Body of pancreas (tissue), 4 donors: ENCODE measurements around the gene C21orf58. TPM values are rescaled to one million over a fixed set of nuclear protein-coding genes. Genes with fewer than 3 reads are reported as not detected.

Experiments used
- ATAC-seq: fragments of 150-250 bp; one replicate; pipeline ENCODE4 v1.9.1; 2016
- DNase-seq, 4 donors: peaks; one replicate each; pipeline ENCODE4 v3.0.0-alpha.2; 2019
- H3K27ac ChIP-seq, 4 donors: fragments of 200-600 bp; sonication (generic); 1 replicate in 3 of 4; 2 replicates in 1 of 4; pipeline versions ENCODE4 v1.5.1 to v1.6.1; 2016 to 2019; ENCODE audit warnings: mild to moderate bottlenecking in 1 of 4, mixed read lengths in 1 of 4, moderate library complexity in 1 of 4
- H3K27me3 ChIP-seq, 2 donors: fragments of 200-600 bp; sonication (generic); one replicate each; pipeline ENCODE4 v1.6.0; 2016; ENCODE audit warnings: mild to moderate bottlenecking in 1 of 2
- H3K36me3 ChIP-seq, 2 donors: fragments of 200-600 bp; sonication (generic); replicated peaks in 1 of 2; 2 replicates each; pipeline ENCODE4 v1.5.1; 2016; ENCODE audit warnings: low read depth in 2 of 2; ENCODE audit not compliant: insufficient read depth in 1 of 2
- H3K4me1 ChIP-seq: fragments of 200-600 bp; sonication (generic); one replicate; pipeline ENCODE4 v1.6.0; 2016
- H3K4me3 ChIP-seq, 2 donors: fragments of 200-600 bp; sonication (generic); 1 replicate in 1 of 2; 2 replicates in 1 of 2; pipeline ENCODE4 v1.5.1; 2016 to 2019
- H3K9me3 ChIP-seq, 3 donors: fragments of 200-600 bp; sonication (generic); 1 replicate in 2 of 3; 2 replicates in 1 of 3; pipeline ENCODE4 v1.5.1; 2016
- POLR2A ChIP-seq, 3 donors: fragments of 450-650 bp; IDR thresholded peaks; one replicate each; pipeline ENCODE4 v1.6.1; 2016; ENCODE audit warnings: antibody characterized with exemption in 3 of 3, mild to moderate bottlenecking in 2 of 3
- WGBS, 2 donors: methylation state at CpG; one replicate each; pipeline ENCODE4 v1.1.5; 2017; 5-methylcytosine and 5-hydroxymethylcytosine counted together
- intact Hi-C: fragments of 100-400 bp; cut with DNase I; formaldehyde crosslinking; loops from one replicate; pipeline ENCODE4 v1.15.1; 2023
- total RNA-seq, 2 donors: library from RNA; depleted of rRNA; stranded (reverse); fragments of >200 nt; gene quantifications; one replicate each; pipeline ENCODE4 v1.1.0, GENCODE V29; 2016
- TF ChIP-seq, protein P1 (sequence below), 7 experiments: fragments of 450-650 bp in 4 of 7; fragments of 200-600 bp in 3 of 7; sonication (generic) in 3 of 7; IDR thresholded peaks; one replicate each; pipeline ENCODE4 v1.5.1; 2016 to 2019; ENCODE audit warnings: antibody characterized with exemption in 7 of 7

C21orf58 gene
- total RNA-seq, 2 donors from 2014 or later: 1.6 TPM

GRCh38 chr21:46255758-46256337 lies 67.8 kb downstream of the C21orf58 start:
- intact Hi-C loops: no loop called here
- Histone ChIP-seq H3K27ac (no peak overlapping the region), H3K4me1 (no peaks in the 10 kb centered on the region), H3K36me3 (peaks cover 23 to 60% of the 10 kb centered on the region in 2 donors), H3K27me3 (no peaks in the 10 kb centered on the region), H3K9me3 (no peaks in the 10 kb centered on the region), H3K4me3 (no peak overlapping the region)
- DNase-seq (no peak), ATAC-seq (no peak)
- 94 to 95% methylated on average over 6 of the region's 6 CpGs for WGBS, 2 donors
- TF ChIP-seq, protein P1, sequence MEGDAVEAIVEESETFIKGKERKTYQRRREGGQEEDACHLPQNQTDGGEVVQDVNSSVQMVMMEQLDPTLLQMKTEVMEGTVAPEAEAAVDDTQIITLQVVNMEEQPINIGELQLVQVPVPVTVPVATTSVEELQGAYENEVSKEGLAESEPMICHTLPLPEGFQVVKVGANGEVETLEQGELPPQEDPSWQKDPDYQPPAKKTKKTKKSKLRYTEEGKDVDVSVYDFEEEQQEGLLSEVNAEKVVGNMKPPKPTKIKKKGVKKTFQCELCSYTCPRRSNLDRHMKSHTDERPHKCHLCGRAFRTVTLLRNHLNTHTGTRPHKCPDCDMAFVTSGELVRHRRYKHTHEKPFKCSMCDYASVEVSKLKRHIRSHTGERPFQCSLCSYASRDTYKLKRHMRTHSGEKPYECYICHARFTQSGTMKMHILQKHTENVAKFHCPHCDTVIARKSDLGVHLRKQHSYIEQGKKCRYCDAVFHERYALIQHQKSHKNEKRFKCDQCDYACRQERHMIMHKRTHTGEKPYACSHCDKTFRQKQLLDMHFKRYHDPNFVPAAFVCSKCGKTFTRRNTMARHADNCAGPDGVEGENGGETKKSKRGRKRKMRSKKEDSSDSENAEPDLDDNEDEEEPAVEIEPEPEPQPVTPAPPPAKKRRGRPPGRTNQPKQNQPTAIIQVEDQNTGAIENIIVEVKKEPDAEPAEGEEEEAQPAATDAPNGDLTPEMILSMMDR (IDR thresholded peaks at IDR 0.05): no peak
- no peak for TF ChIP-seq POLR2A (IDR thresholded peaks at IDR 0.05)

DNA sequence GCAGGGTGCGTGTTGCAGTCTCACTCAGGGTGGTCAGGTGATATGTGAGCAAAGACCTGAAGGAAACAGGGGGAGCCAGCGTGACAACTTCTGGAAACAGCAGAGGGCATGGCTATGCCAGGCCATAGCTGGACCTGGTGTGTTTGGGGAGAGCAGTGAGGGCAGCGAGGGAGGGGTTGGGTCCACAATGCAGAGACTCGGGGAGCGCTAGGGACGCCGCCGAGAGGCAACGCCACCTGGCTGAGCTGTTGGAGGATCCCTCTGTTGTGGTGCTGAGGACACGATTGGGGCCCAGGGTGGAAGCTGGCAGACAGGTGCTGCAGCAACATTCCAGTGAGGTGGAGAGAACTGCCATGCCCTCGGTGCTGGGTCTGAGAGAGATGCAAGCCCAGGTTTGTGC lies 68.5 kb downstream of the C21orf58 start:
- no peak for DNase-seq
- Histone ChIP-seq H3K27ac (no peak overlapping the region), H3K9me3 (no peaks in the 10 kb centered on the region), H3K36me3 (peaks cover 17 to 61% of the 10 kb centered on the region in 2 donors), H3K4me1 (no peaks in the 10 kb centered on the region), H3K27me3 (no peaks in the 10 kb centered on the region), H3K4me3 (no peak overlapping the region)
- ATAC-seq: no peak
- TF ChIP-seq, protein P1 (IDR thresholded peaks at IDR 0.05): no peak
- 90 to 92% methylated on average over 11 of the region's 11 CpGs for WGBS, 2 donors
- intact Hi-C loops: no loop called here

- peaks cover 13 to 63% of the 10 kb centered on the region in 2 donors for H3K36me3 ChIP-seq
- TF ChIP-seq, protein P1 (IDR thresholded peaks at IDR 0.05): no peak
- H3K4me1 ChIP-seq: no peaks in the 10 kb centered on the region
- H3K27ac ChIP-seq: no peak overlapping the region
- ATAC-seq (no peak), DNase-seq (no peak)
- 81 to 93% methylated on average over 10 to 12 of the region's 12 CpGs for WGBS, 2 donors
- H3K9me3 ChIP-seq: no peaks in the 10 kb centered on the region
- no peak overlapping the region for H3K4me3 ChIP-seq
- H3K27me3 ChIP-seq: no peaks in the 10 kb centered on the region
- intact Hi-C loops: no loop called here
Observed at GRCh38 chr21:46254208-46254975, 69.3 kb downstream of the C21orf58 start.

GRCh38 chr21:46253610-46254124 lies 70.0 kb downstream of the C21orf58 start:
- ATAC-seq (no peak), DNase-seq (no peak)
- 77 to 87% methylated on average over 6 to 8 of the region's 8 CpGs for WGBS, 2 donors
- Histone ChIP-seq H3K36me3 (peaks cover 7 to 59% of the 10 kb centered on the region in 2 donors), H3K27me3 (no peaks in the 10 kb centered on the region), H3K9me3 (no peaks in the 10 kb centered on the region), H3K27ac (no peak overlapping the region), H3K4me3 (no peak overlapping the region), H3K4me1 (no peaks in the 10 kb centered on the region)
- intact Hi-C loops: no loop called here
- TF ChIP-seq POLR2A (IDR thresholded peaks at IDR 0.05): no peak
- TF ChIP-seq, protein P1 (IDR thresholded peaks at IDR 0.05): no peak
